ENCODE measurements around the gene DNM3.

Gene DNM3

DNA sequence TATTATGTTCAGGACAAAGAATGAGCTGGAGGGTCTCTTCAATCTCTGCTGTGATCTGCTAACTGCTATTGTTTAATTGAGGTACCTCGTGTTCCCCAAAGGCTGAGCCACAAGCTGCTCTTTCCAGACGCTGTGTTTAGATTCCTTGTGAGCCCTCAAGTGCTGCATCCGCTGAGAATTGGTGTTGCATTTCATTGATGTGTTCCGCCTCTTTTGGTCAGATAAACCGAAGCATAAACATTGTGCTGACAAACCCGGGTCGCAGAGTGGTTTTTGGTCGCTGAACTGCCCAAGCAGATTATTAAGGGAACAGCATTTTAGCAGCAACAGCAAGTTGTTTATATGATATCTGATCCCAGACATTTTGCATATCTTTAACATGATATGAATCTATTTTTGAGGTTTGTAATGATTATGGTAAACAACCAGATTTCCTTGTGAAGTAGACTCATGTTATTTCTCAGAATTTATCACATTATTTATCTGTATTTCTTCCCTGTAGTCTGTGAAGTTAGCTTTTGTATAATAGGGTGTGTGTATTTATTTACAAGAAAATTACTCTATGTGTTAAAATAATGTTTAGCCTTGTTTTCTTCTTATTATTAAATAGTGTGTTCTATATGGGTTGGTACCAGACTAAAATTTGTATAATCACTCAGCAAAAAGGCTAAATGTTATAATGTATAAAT lies 362.0 kb downstream of the DNM3 start:
- no peak overlapping the region for H3K4me3 ChIP-seq (ENCODE audit: low read depth, low read length)
- ChIA-PET CTCF (no interaction called here), POLR2A (no interaction called here)
- peaks cover 4% of the 10 kb centered on the region; the same call in 1 of the 2 replicates for H3K4me1 ChIP-seq (ENCODE audit: control insufficient read depth, insufficient read depth, low read length)
- H3K9me3 ChIP-seq (ENCODE audit: control insufficient read depth, insufficient read depth, low read depth, low read length): no peaks in the 10 kb centered on the region
- no peak overlapping the region for H3K27ac ChIP-seq (ENCODE audit: extremely low read depth, low read depth, low read length)
- no peaks in the 10 kb centered on the region for H3K36me3 ChIP-seq (ENCODE audit: control insufficient read depth in 2 of 2, insufficient read depth in 1 of 2, low read length in 2 of 2)
- TF ChIP-seq TRIM28 (IDR thresholded peaks at IDR 0.05; ENCODE audit: borderline replicate concordance, low read length) (0 out of 2 replicates have a peak, but pooled peaks have one; percentile 35), ZFP41 (tag by site-specific recombination; IDR thresholded peaks at IDR 0.05; ENCODE audit: borderline replicate concordance) (no peak), TCF7L2 (IDR thresholded peaks at IDR 0.05; ENCODE audit: borderline replicate concordance, low read depth, low read length) (peak; percentile 67; the same call in 1 of the 2 replicates)

DNA sequence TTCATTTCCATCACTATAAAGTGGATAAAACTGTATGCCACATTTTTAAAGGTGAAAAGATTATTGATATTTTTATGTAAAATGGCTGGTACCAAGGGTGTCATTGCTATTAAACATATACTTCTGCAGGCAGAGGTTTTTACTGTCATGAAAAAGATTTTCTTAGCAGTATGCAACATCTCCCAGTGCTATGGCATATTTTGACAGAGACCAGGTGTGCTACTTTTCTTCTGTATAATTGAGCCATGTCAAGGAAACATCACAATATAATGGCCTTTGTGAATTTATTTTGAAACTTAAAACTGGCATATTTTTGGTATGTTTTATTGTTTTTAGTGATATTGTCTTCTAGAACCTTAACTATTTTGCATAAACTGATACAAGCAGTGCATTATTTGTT lies 362.6 kb downstream of the DNM3 start:
- TF ChIP-seq ZNF664 (tag by site-specific recombination; IDR thresholded peaks at IDR 0.05) (no peak), ZNF792 (tag by site-specific recombination; IDR thresholded peaks at IDR 0.05) (no peak), ZNF416 (tag by site-specific recombination; IDR thresholded peaks at IDR 0.05) (no peak), SCRT2 (tag by site-specific recombination; IDR thresholded peaks at IDR 0.05) (no peak), ZSCAN30 (tag by site-specific recombination; IDR thresholded peaks at IDR 0.05) (no peak)
- TF ChIP-seq, protein P1, sequence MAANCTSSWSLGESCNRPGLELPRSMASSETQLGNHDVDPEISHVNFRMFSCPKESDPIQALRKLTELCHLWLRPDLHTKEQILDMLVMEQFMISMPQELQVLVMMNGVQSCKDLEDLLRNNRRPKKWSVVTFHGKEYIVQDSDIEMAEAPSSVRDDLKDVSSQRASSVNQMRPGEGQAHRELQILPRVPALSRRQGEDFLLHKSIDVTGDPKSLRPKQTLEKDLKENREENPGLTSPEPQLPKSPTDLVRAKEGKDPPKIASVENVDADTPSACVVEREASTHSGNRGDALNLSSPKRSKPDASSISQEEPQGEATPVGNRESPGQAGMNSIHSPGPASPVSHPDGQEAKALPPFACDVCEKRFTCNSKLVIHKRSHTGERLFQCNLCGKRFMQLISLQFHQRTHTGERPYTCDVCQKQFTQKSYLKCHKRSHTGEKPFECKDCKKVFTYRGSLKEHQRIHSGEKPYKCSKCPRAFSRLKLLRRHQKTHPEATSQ (tag by site-specific recombination; IDR thresholded peaks at IDR 0.05): no peak
- TF ChIP-seq, protein P2, sequence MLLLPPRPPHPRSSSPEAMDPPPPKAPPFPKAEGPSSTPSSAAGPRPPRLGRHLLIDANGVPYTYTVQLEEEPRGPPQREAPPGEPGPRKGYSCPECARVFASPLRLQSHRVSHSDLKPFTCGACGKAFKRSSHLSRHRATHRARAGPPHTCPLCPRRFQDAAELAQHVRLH (tag by site-specific recombination; IDR thresholded peaks at IDR 0.05): no peak
- POLR2A ChIA-PET: no interaction called here
- Histone ChIP-seq H3K36me3 (ENCODE audit: control insufficient read depth in 2 of 2, insufficient read depth in 1 of 2, low read length in 2 of 2) (no peaks in the 10 kb centered on the region), H3K9me3 (ENCODE audit: control insufficient read depth, insufficient read depth, low read depth, low read length) (no peaks in the 10 kb centered on the region), H3K4me3 (ENCODE audit: low read depth, low read length) (no peak overlapping the region), H3K27ac (ENCODE audit: extremely low read depth, low read depth, low read length) (no peak overlapping the region), H3K4me1 (ENCODE audit: control insufficient read depth, insufficient read depth, low read length) (peaks cover 4% of the 10 kb centered on the region; the same call in 1 of the 2 replicates)
- CTCF ChIA-PET: no interaction called here

DNA sequence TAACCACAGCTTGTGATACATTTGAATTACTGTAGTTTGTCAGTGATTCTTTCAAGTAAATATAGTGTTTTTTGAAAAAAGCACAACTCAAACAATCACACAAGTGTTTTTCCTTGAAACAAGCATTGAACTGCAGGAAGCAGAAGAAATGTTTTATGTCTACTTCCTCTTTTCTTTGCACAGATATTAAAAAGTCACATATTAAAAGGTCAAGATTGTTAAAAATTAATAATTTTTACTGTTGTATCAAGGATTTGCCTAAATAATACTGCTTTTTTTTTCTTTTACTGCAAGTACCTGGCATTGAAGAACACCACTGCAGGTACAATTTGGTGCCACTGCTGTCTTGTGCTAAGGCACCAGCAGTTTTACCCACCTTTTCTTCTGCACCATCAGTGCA lies 365.0 kb downstream of the DNM3 start:
- ChIA-PET CTCF (no interaction called here), POLR2A (no interaction called here)

DNA sequence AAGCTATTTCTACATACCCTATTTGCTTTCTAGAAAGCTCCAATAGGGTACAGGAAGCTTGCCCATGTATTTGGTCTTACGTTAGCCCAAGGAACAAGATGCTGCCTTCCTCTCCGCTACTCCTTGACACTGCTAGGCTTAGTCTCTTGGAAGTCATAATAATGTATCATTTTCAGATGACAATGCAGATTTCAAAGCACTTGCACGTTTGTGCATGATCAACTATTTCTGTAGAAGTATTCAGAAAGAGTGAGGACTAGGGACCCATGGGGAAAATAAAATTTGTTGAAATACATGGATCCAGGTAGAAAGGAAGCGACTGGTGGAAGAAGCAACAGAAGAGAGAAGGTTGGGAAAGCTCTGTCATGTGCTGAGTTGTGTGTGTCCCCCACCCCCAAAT lies 367.3 kb downstream of the DNM3 start:
- TF ChIP-seq YY2 (tag by site-specific recombination; IDR thresholded peaks at IDR 0.05): no peak
- TF ChIP-seq ZNF571 (tag by site-specific recombination; IDR thresholded peaks at IDR 0.05): no peak
- no peak for TF ChIP-seq ZFP3 (tag by site-specific recombination; IDR thresholded peaks at IDR 0.05; ENCODE audit: low read depth)
- TF ChIP-seq ZNF521 (tag by site-specific recombination; IDR thresholded peaks at IDR 0.05): no peak
- no peak for TF ChIP-seq ZNF416 (tag by site-specific recombination; IDR thresholded peaks at IDR 0.05)
- CTCF ChIA-PET: no interaction called here
- Histone ChIP-seq H3K9me3 (ENCODE audit: control insufficient read depth, insufficient read depth, low read depth, low read length) (no peaks in the 10 kb centered on the region), H3K27ac (ENCODE audit: extremely low read depth, low read depth, low read length) (no peak overlapping the region), H3K4me3 (ENCODE audit: low read depth, low read length) (no peak overlapping the region), H3K4me1 (ENCODE audit: control insufficient read depth, insufficient read depth, low read length) (no peaks in the 10 kb centered on the region), H3K36me3 (ENCODE audit: control insufficient read depth in 2 of 2, insufficient read depth in 1 of 2, low read length in 2 of 2) (no peaks in the 10 kb centered on the region)
- POLR2A ChIA-PET: no interaction called here

More for the DNA sequence above, 365.0 kb downstream of the DNM3 start:
- Histone ChIP-seq H3K4me1 (ENCODE audit: control insufficient read depth, insufficient read depth, low read length) (peaks cover 4% of the 10 kb centered on the region; the same call in 1 of the 2 replicates), H3K27ac (ENCODE audit: extremely low read depth, low read depth, low read length) (no peak overlapping the region), H3K36me3 (ENCODE audit: control insufficient read depth in 2 of 2, insufficient read depth in 1 of 2, low read length in 2 of 2) (no peaks in the 10 kb centered on the region), H3K9me3 (ENCODE audit: control insufficient read depth, insufficient read depth, low read depth, low read length) (no peaks in the 10 kb centered on the region), H3K4me3 (ENCODE audit: low read depth, low read length) (no peak overlapping the region)
- TF ChIP-seq ZNF416 (tag by site-specific recombination; IDR thresholded peaks at IDR 0.05) (no peak), OVOL3 (tag by site-specific recombination; IDR thresholded peaks at IDR 0.05) (no peak), ZNF366 (tag by site-specific recombination; conservative IDR thresholded peaks at IDR 0.05) (no peak), ZNF16 (tag by site-specific recombination; IDR thresholded peaks at IDR 0.05; ENCODE audit: low read depth) (no peak), ZNF24 (tag by site-specific recombination; IDR thresholded peaks at IDR 0.05) (no peak), KLF16 (tag by site-specific recombination; IDR thresholded peaks at IDR 0.05) (no peak)
- TF ChIP-seq, protein P3, sequence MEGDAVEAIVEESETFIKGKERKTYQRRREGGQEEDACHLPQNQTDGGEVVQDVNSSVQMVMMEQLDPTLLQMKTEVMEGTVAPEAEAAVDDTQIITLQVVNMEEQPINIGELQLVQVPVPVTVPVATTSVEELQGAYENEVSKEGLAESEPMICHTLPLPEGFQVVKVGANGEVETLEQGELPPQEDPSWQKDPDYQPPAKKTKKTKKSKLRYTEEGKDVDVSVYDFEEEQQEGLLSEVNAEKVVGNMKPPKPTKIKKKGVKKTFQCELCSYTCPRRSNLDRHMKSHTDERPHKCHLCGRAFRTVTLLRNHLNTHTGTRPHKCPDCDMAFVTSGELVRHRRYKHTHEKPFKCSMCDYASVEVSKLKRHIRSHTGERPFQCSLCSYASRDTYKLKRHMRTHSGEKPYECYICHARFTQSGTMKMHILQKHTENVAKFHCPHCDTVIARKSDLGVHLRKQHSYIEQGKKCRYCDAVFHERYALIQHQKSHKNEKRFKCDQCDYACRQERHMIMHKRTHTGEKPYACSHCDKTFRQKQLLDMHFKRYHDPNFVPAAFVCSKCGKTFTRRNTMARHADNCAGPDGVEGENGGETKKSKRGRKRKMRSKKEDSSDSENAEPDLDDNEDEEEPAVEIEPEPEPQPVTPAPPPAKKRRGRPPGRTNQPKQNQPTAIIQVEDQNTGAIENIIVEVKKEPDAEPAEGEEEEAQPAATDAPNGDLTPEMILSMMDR (tag by site-specific recombination; IDR thresholded peaks at IDR 0.05): no peak
